ENCODE measurements around the gene IL17B. TPM values are rescaled to one million over a fixed set of nuclear protein-coding genes. Genes with fewer than 3 reads are reported as not detected.

Gene IL17B
- total RNA-seq (2014; rRNA removed; shearing (Covaris generic)): not detected in 2 replicates
- not detected in 2 replicates for total RNA-seq (2022)
- not detected for Bru-seq, nascent RNA
- BruChase-seq, experiment 1, labeled RNA remaining after a 6-hour chase: not detected
- not detected for BruChase-seq, experiment 2, labeled RNA remaining after a 2-hour chase
- long read RNA-seq, partial matches to known transcripts: 0 of 4 reads
- long read RNA-seq, other reads (novel, unspliced or antisense): 4 of 4 reads

DNA sequence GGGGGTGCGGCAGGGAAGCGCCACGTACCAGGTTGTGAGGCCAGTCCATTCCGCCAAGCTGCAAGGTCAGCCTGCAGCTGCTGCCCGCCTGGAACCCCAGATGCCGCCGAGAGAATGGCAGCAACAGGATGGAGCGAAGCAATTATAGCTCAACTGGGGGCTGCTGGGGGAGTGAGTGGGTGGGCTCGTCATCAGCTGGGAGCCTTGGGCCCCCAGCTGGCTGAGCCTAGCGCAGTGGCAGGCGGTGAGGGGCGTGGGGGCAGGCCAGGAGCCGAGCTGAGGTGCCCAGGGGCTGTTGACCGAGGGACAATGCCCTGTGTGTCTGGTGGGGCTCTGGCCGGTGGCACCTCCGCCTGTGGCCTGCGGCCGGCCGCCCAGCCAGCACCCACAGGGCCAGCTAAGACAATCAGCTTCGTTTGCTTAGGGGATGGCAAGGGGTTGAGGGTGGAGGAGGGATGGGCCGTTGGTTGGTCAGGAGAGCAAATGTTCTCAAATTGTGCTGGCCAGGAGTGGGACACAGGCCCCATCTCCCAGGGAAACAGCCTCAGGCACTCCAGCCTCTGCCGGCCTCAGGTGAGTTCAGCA, at the start of gene IL17B:
Gene IL17B (minus strand): TSS at position 116 of the 585 bp plus-strand sequence. CDS start 67 bp downstream, at position 49.
- Histone ChIP-seq H3K4me2 (ENCODE audit: low read length) (no peak within 1 kb of the TSS), H3K9me2 (ENCODE audit: insufficient read depth, low read length) (no peaks in the 10 kb centered on the region), H4K20me1 (ENCODE audit: insufficient read depth, low read length) (no peaks in the 10 kb centered on the region), H3K9me3 (ENCODE audit: low read length) (no peaks in the 10 kb centered on the region), H3K27ac (ENCODE audit: low read depth, low read length, poor library complexity, severe bottlenecking) (no peak within 1 kb of the TSS), H3K36me3 (ENCODE audit: insufficient read depth, low read length) (no peaks in the 10 kb centered on the region), H3K4me1 (ENCODE audit: insufficient read depth, low read length, poor library complexity, severe bottlenecking) (no peaks in the 10 kb centered on the region), H3K4me3 (ENCODE audit: low read depth, low read length, poor library complexity, severe bottlenecking) (no peak within 1 kb of the TSS), H3K79me2 (ENCODE audit: insufficient read depth, low read depth, low read length) (no peaks in the 10 kb centered on the region), H2AFZ (ENCODE audit: low read length) (no peak within 1 kb of the TSS)
- TF ChIP-seq EZH2phosphoT487 (IDR thresholded peaks at IDR 0.05; ENCODE audit: borderline replicate concordance, low read depth, low read length) (no peak), CTCF (conservative IDR thresholded peaks at IDR 0.05; ENCODE audit: low read length) (no peak)
- CTCF ChIA-PET (ENCODE audit: unreplicated experiment): interaction anchor here (0.6 to 1.4 kb wide), 2 partner anchors 23 to 186 kb away, joined by 3 to 7 read pairs; no protein-coding TSS in a partner anchor
- no TSS peak for BruUV-seq (replicated peaks)
- no peak for DNase-seq (ENCODE audit: low spot score)
- intact Hi-C loops (cut with micrococcal nuclease; ENCODE audit: unreplicated experiment): no loop called here
- POLR2A ChIA-PET: interaction anchor here (1.1 kb wide), 1 partner anchor 178 kb away, joined by 3 read pairs; no protein-coding TSS in a partner anchor

DNA sequence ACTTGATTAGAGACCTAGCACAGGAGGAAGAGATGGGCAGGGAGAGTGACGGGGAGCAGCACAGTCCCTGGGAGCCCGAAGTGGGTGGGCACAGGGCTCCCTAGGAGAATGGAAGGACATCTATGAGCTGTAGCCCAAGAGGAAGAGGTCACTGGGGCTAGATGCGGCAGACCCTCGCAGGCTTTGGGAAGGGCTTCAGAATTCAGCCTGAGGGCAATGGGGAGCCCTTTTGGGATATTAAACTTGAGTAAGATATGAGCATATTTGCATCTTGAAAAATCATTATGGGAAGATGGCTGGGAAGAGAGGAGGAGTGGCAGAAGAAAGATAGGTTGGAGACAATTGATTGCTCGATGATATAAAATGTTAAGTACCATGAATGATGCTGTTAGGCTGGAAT, 48.9 kb upstream of the IL17B start:
- Histone ChIP-seq H3K4me2 (ENCODE audit: low read length) (no peak overlapping the region), H3K36me3 (ENCODE audit: insufficient read depth, low read length) (no peaks in the 10 kb centered on the region), H3K79me2 (ENCODE audit: insufficient read depth, low read depth, low read length) (no peaks in the 10 kb centered on the region), H3K9me2 (ENCODE audit: insufficient read depth, low read length) (no peaks in the 10 kb centered on the region), H3K4me1 (ENCODE audit: insufficient read depth, low read length, poor library complexity, severe bottlenecking) (peaks cover 16% of the 10 kb centered on the region), H3K27ac (ENCODE audit: low read depth, low read length, poor library complexity, severe bottlenecking) (no peak overlapping the region), H3K9me3 (ENCODE audit: low read length) (no peaks in the 10 kb centered on the region), H4K20me1 (ENCODE audit: insufficient read depth, low read length) (no peaks in the 10 kb centered on the region), H3K4me3 (ENCODE audit: low read depth, low read length, poor library complexity, severe bottlenecking) (no peak overlapping the region), H2AFZ (ENCODE audit: low read length) (no peak overlapping the region)
- no peak for DNase-seq (ENCODE audit: low spot score)
- TF ChIP-seq EZH2phosphoT487 (IDR thresholded peaks at IDR 0.05; ENCODE audit: borderline replicate concordance, low read depth, low read length): no peak
- no peak for TF ChIP-seq CTCF (conservative IDR thresholded peaks at IDR 0.05; ENCODE audit: low read length)
- CTCF ChIA-PET (ENCODE audit: unreplicated experiment): no interaction called here
- POLR2A ChIA-PET: interaction anchor here (0.6 to 1.3 kb wide), 2 partner anchors 9 to 592 kb away, joined by 3 to 6 read pairs; no protein-coding TSS in a partner anchor
- intact Hi-C loops (cut with micrococcal nuclease; ENCODE audit: unreplicated experiment): no loop called here
- no TSS peak for BruUV-seq (replicated peaks)

GRCh38 chr5:149427374-149427773, 48.3 kb upstream of the IL17B start:
- POLR2A ChIA-PET: interaction anchor here (1.3 kb wide), 1 partner anchor 9 kb away, joined by 6 read pairs; no protein-coding TSS in a partner anchor
- TF ChIP-seq CTCF (conservative IDR thresholded peaks at IDR 0.05; ENCODE audit: low read length) (no peak), EZH2phosphoT487 (IDR thresholded peaks at IDR 0.05; ENCODE audit: borderline replicate concordance, low read depth, low read length) (no peak)
- H3K9me2 ChIP-seq (ENCODE audit: insufficient read depth, low read length): no peaks in the 10 kb centered on the region
- H3K4me1 ChIP-seq (ENCODE audit: insufficient read depth, low read length, poor library complexity, severe bottlenecking): peaks cover 10% of the 10 kb centered on the region
- no peak for DNase-seq (ENCODE audit: low spot score)
- no peak overlapping the region for H3K4me3 ChIP-seq (ENCODE audit: low read depth, low read length, poor library complexity, severe bottlenecking)
- intact Hi-C loops (cut with micrococcal nuclease; ENCODE audit: unreplicated experiment): no loop called here
- no peaks in the 10 kb centered on the region for H3K79me2 ChIP-seq (ENCODE audit: insufficient read depth, low read depth, low read length)
- H3K9me3 ChIP-seq (ENCODE audit: low read length): no peaks in the 10 kb centered on the region
- BruUV-seq (replicated peaks): no TSS peak
- H3K4me2 ChIP-seq (ENCODE audit: low read length): no peak overlapping the region
- no peak overlapping the region for H2AFZ ChIP-seq (ENCODE audit: low read length)
- H3K36me3 ChIP-seq (ENCODE audit: insufficient read depth, low read length): no peaks in the 10 kb centered on the region
- CTCF ChIA-PET (ENCODE audit: unreplicated experiment): no interaction called here
- H3K27ac ChIP-seq (ENCODE audit: low read depth, low read length, poor library complexity, severe bottlenecking): no peak overlapping the region
- H4K20me1 ChIP-seq (ENCODE audit: insufficient read depth, low read length): no peaks in the 10 kb centered on the region

Data from OCI-LY7 (cell line).